Measurements from ENCODE around the gene SLC8A2.

SLC8A2 gene

DNA sequence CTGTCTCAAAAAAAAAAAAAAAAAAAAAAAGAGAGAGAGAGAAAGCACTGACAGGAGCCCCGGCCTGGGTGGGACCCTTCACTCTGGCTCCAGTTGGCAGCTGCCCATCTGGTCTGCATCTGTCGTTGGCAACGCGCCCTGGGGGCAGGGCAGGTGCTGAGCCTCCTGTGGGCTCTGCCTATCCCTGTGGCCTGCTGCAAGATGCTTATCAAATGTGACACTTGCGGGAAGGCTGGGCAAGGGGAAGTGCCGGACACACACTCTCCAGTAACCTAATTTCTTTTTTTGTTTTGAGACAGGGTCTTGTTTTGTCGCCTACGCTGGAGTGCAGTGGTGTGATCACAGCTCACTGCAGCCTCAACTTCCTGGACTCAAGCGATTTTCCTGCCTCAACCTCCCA lies 23.0 kb upstream of the SLC8A2 start:
- H4K91ac ChIP-seq (ENCODE audit: low read depth, low read length, poor library complexity), result no peak overlapping the region
- H3K4me1 ChIP-seq (ENCODE audit: control insufficient read depth in 2 of 2, insufficient read depth in 1 of 2, low read depth in 1 of 2, low read length in 2 of 2), result no peaks in the 10 kb centered on the region
- H3K9ac ChIP-seq (ENCODE audit: low read depth, low read length, poor library complexity), result no peak overlapping the region
- no CpG with 5 or more reads among the region's 9 CpGs for WGBS, 2 donors (ENCODE audit: extremely low coverage in 2 of 2, insufficient read length in 2 of 2, insufficient replicate concordance in 1 of 2)
- no peak overlapping the region for H3K27ac ChIP-seq (replicated peaks; ENCODE audit: low read length)
- no peaks in the 10 kb centered on the region for H3K27me3 ChIP-seq (ENCODE audit: control insufficient read depth in 3 of 3, insufficient read depth in 3 of 3, low read depth in 1 of 3, low read length in 3 of 3)
- H2BK120ac ChIP-seq (ENCODE audit: low read depth, low read length), result no peak overlapping the region
- H3K79me1 ChIP-seq (ENCODE audit: low read depth, low read length), result peaks cover 25% of the 10 kb centered on the region
- H3K4me2 ChIP-seq (ENCODE audit: insufficient read depth, low read length, poor library complexity, severe bottlenecking), result no peak overlapping the region
- H3K36me3 ChIP-seq (replicated peaks in 1 of 2; ENCODE audit: control insufficient read depth in 2 of 2, insufficient read depth in 2 of 2, low read length in 2 of 2), result peaks cover 16 to 60% of the 10 kb centered on the region in 2 donors
- no peak overlapping the region for H2AFZ ChIP-seq (ENCODE audit: low read length)
- no peak overlapping the region for H2AK5ac ChIP-seq (ENCODE audit: low read depth, low read length)
- H3K23ac ChIP-seq (ENCODE audit: low read depth, low read length, poor library complexity), result no peak overlapping the region
- no peak overlapping the region for H2BK15ac ChIP-seq (ENCODE audit: low read length)
- H4K8ac ChIP-seq (ENCODE audit: low read depth, low read length), result no peak overlapping the region
- H3K14ac ChIP-seq (ENCODE audit: low read length), result no peak overlapping the region
- peaks cover 0 to 2% of the 10 kb centered on the region in 2 donors for H3K9me3 ChIP-seq (replicated peaks in 1 of 2; ENCODE audit: control insufficient read depth in 2 of 2, insufficient read depth in 1 of 2, low read depth in 1 of 2, low read length in 2 of 2)
- H3K4me3 ChIP-seq (ENCODE audit: low read length in 2 of 2), result no peak overlapping the region
- H3K4ac ChIP-seq (ENCODE audit: low read length), result no peak overlapping the region
- DNase-seq (ENCODE audit: low spot score), result no peak
- no peak overlapping the region for H2BK12ac ChIP-seq (ENCODE audit: low read length)
- H3K18ac ChIP-seq (ENCODE audit: low read length), result no peak overlapping the region
- no peak overlapping the region for H2BK5ac ChIP-seq (ENCODE audit: low read length)

DNA sequence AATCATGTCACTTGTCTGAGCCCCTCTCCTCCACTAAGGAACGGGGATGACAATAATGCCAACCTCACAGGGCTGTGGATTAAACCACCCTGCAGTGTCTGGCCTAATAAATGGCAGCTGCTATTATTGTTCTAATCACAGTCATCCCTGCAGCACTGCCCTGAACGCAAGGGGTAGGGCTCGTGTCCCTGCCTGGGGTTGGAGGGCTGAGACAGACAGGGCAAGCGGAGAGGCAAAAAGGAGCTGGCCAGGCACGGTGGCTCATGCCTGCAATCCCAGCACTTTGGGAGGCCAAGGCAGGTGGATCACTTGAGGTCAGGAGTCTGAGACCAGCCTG lies 22.5 kb upstream of the SLC8A2 start:
- Histone ChIP-seq H3K36me3 (replicated peaks in 1 of 2; ENCODE audit: control insufficient read depth in 2 of 2, insufficient read depth in 2 of 2, low read length in 2 of 2) (peaks cover 18 to 60% of the 10 kb centered on the region in 2 donors), H3K9me3 (replicated peaks in 1 of 2; ENCODE audit: control insufficient read depth in 2 of 2, insufficient read depth in 1 of 2, low read depth in 1 of 2, low read length in 2 of 2) (peaks cover 0 to 2% of the 10 kb centered on the region in 2 donors), H3K9ac (ENCODE audit: low read depth, low read length, poor library complexity) (no peak overlapping the region), H2BK120ac (ENCODE audit: low read depth, low read length) (no peak overlapping the region), H3K23ac (ENCODE audit: low read depth, low read length, poor library complexity) (no peak overlapping the region), H3K4me1 (ENCODE audit: control insufficient read depth in 2 of 2, insufficient read depth in 1 of 2, low read depth in 1 of 2, low read length in 2 of 2) (no peaks in the 10 kb centered on the region), H2BK5ac (ENCODE audit: low read length) (no peak overlapping the region), H3K14ac (ENCODE audit: low read length) (no peak overlapping the region), H4K8ac (ENCODE audit: low read depth, low read length) (no peak overlapping the region), H3K79me1 (ENCODE audit: low read depth, low read length) (peaks cover 22% of the 10 kb centered on the region), H2BK12ac (ENCODE audit: low read length) (no peak overlapping the region), H2AFZ (ENCODE audit: low read length) (no peak overlapping the region), H3K4me3 (ENCODE audit: low read length in 2 of 2) (no peak overlapping the region), H2BK15ac (ENCODE audit: low read length) (no peak overlapping the region), H3K4me2 (ENCODE audit: insufficient read depth, low read length, poor library complexity, severe bottlenecking) (no peak overlapping the region), H3K27me3 (ENCODE audit: control insufficient read depth in 3 of 3, insufficient read depth in 3 of 3, low read depth in 1 of 3, low read length in 3 of 3) (no peaks in the 10 kb centered on the region), H4K91ac (ENCODE audit: low read depth, low read length, poor library complexity) (no peak overlapping the region), H2AK5ac (ENCODE audit: low read depth, low read length) (no peak overlapping the region), H3K27ac (replicated peaks; ENCODE audit: low read length) (no peak overlapping the region), H3K4ac (ENCODE audit: low read length) (no peak overlapping the region), H3K18ac (ENCODE audit: low read length) (no peak overlapping the region)
- no CpG with 5 or more reads among the region's 5 CpGs for WGBS, 2 donors (ENCODE audit: extremely low coverage in 2 of 2, insufficient read length in 2 of 2, insufficient replicate concordance in 1 of 2)
- no peak for DNase-seq (ENCODE audit: low spot score)

DNA sequence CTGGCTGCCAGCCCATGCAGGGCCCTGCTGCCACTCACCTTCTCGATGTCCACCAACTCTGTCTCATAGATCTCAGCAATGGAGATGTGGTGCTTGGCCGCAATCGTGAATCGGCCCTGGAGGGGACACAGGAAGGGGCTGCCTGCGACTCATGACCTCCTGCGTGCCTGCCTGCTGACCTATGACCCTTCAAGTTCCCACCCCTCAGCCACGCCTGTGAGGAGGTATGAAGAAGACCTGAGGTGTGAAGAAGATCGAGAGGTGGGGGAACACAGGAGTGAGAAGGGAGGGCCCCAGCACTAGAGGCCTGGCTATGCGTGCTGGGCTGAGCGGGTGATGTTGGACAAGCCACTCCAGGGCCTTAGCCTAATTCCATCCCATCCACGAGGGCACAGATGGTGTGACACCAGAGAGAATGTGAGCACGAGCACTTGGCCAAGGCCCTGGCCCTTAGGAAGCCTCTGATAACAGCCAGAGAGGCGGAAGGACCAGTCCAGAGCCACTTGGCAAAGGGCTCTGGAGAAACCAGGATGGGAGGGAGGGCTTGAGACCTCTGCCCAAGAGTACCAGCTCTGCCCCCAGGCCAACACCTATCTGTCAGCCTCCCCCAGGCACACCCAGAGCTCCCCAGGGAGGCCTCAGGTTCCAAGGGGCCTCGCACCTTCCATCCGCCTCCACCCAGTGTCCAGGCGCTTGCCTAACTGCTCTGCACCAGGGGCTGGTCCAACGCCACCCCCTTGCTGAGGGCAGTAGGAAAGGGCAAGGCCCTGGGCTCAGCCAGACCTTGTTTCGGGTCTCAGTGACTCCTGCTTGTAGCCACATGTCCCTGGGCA lies 21.9 kb upstream of the SLC8A2 start:
- Histone ChIP-seq H3K27me3 (ENCODE audit: control insufficient read depth in 3 of 3, insufficient read depth in 3 of 3, low read depth in 1 of 3, low read length in 3 of 3) (no peaks in the 10 kb centered on the region), H3K36me3 (replicated peaks in 1 of 2; ENCODE audit: control insufficient read depth in 2 of 2, insufficient read depth in 2 of 2, low read length in 2 of 2) (peaks cover 18 to 63% of the 10 kb centered on the region in 2 donors), H3K9me3 (replicated peaks in 1 of 2; ENCODE audit: control insufficient read depth in 2 of 2, insufficient read depth in 1 of 2, low read depth in 1 of 2, low read length in 2 of 2) (peaks cover 0 to 2% of the 10 kb centered on the region in 2 donors), H3K14ac (ENCODE audit: low read length) (no peak overlapping the region), H4K91ac (ENCODE audit: low read depth, low read length, poor library complexity) (no peak overlapping the region), H2BK12ac (ENCODE audit: low read length) (no peak overlapping the region), H3K27ac (replicated peaks; ENCODE audit: low read length) (no peak overlapping the region), H3K4me2 (ENCODE audit: insufficient read depth, low read length, poor library complexity, severe bottlenecking) (no peak overlapping the region), H3K4me1 (ENCODE audit: control insufficient read depth in 2 of 2, insufficient read depth in 1 of 2, low read depth in 1 of 2, low read length in 2 of 2) (no peaks in the 10 kb centered on the region), H3K23ac (ENCODE audit: low read depth, low read length, poor library complexity) (no peak overlapping the region), H3K18ac (ENCODE audit: low read length) (no peak overlapping the region), H2AFZ (ENCODE audit: low read length) (no peak overlapping the region), H3K4me3 (ENCODE audit: low read length in 2 of 2) (no peak overlapping the region), H3K79me1 (ENCODE audit: low read depth, low read length) (peaks cover 21% of the 10 kb centered on the region), H3K4ac (ENCODE audit: low read length) (no peak overlapping the region), H3K9ac (ENCODE audit: low read depth, low read length, poor library complexity) (no peak overlapping the region), H2BK5ac (ENCODE audit: low read length) (no peak overlapping the region), H2BK120ac (ENCODE audit: low read depth, low read length) (no peak overlapping the region), H2AK5ac (ENCODE audit: low read depth, low read length) (no peak overlapping the region), H4K8ac (ENCODE audit: low read depth, low read length) (no peak overlapping the region), H2BK15ac (ENCODE audit: low read length) (no peak overlapping the region)
- WGBS, 2 donors (ENCODE audit: extremely low coverage in 2 of 2, insufficient read length in 2 of 2, insufficient replicate concordance in 1 of 2), result no CpG with 5 or more reads among the region's 18 CpGs
- DNase-seq (ENCODE audit: low spot score), result no peak

DNA sequence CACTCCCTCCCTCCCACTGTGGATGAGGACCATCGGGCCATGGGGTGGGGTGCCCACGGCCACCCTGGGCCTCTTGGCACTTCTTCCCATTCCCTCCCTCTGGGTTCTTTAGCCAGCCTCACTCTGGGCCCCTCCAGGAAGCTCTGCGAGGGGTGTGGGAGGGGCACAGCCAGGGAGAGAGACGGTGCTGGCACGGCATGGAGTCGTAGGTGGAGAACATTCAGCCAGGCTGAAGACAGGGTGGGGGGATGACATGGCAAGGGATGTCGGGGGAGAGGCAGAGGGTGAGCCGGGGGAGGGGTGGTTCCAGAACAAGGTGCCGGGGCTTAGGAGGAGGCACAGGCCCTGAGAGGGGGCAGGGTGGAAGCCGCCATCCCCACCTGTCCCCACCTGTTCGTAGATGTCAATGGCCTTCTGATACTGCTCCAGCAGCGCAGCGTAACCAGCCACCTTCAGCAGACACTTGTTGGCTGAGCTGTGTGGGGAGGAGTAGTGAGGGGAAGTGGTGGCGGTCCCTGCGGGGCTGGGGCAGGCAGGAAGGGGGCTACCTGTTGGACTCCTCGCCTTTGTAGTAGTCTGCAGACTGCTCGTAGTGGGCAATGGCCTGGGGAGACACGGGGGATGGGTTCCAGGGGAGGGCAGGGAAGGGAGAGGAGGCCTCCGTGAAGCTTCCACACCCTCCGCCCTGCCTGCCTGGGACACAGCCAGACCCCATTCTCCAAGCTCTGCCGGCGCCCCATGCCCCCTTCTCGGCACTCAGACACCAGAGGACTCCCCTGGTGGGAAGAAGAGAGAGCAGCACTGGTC lies 21.1 kb upstream of the SLC8A2 start:
- peaks cover 19% of the 10 kb centered on the region for H3K79me1 ChIP-seq (ENCODE audit: low read depth, low read length)
- H3K27me3 ChIP-seq (ENCODE audit: control insufficient read depth in 3 of 3, insufficient read depth in 3 of 3, low read depth in 1 of 3, low read length in 3 of 3), result no peaks in the 10 kb centered on the region
- no peak overlapping the region for H3K18ac ChIP-seq (ENCODE audit: low read length)
- H2BK15ac ChIP-seq (ENCODE audit: low read length), result no peak overlapping the region
- H3K4me1 ChIP-seq (ENCODE audit: control insufficient read depth in 2 of 2, insufficient read depth in 1 of 2, low read depth in 1 of 2, low read length in 2 of 2), result no peaks in the 10 kb centered on the region
- no peak overlapping the region for H3K14ac ChIP-seq (ENCODE audit: low read length)
- no peak overlapping the region for H3K4me2 ChIP-seq (ENCODE audit: insufficient read depth, low read length, poor library complexity, severe bottlenecking)
- no peak overlapping the region for H4K91ac ChIP-seq (ENCODE audit: low read depth, low read length, poor library complexity)
- no peak for DNase-seq (ENCODE audit: low spot score)
- no peak overlapping the region for H3K9ac ChIP-seq (ENCODE audit: low read depth, low read length, poor library complexity)
- peak overlapping the region; percentile 47 for H2BK120ac ChIP-seq (ENCODE audit: low read depth, low read length)
- WGBS, 2 donors (ENCODE audit: extremely low coverage in 2 of 2, insufficient read length in 2 of 2, insufficient replicate concordance in 1 of 2), result no CpG with 5 or more reads among the region's 23 CpGs
- no peak overlapping the region for H2AFZ ChIP-seq (ENCODE audit: low read length)
- H3K4ac ChIP-seq (ENCODE audit: low read length), result no peak overlapping the region
- H3K4me3 ChIP-seq (ENCODE audit: low read length in 2 of 2), result no peak overlapping the region
- H2BK12ac ChIP-seq (ENCODE audit: low read length), result no peak overlapping the region
- peaks cover 0 to 2% of the 10 kb centered on the region in 2 donors for H3K9me3 ChIP-seq (replicated peaks in 1 of 2; ENCODE audit: control insufficient read depth in 2 of 2, insufficient read depth in 1 of 2, low read depth in 1 of 2, low read length in 2 of 2)
- no peak overlapping the region for H3K27ac ChIP-seq (replicated peaks; ENCODE audit: low read length)
- H3K36me3 ChIP-seq (replicated peaks in 1 of 2; ENCODE audit: control insufficient read depth in 2 of 2, insufficient read depth in 2 of 2, low read length in 2 of 2), result peaks cover 18 to 62% of the 10 kb centered on the region in 2 donors
- H2BK5ac ChIP-seq (ENCODE audit: low read length), result no peak overlapping the region
- no peak overlapping the region for H3K23ac ChIP-seq (ENCODE audit: low read depth, low read length, poor library complexity)
- peak overlapping the region; percentile 17 for H4K8ac ChIP-seq (ENCODE audit: low read depth, low read length)
- H2AK5ac ChIP-seq (ENCODE audit: low read depth, low read length), result no peak overlapping the region

Measured in neuronal stem cell (in vitro differentiated cells).